Mesenteric fat pad (tissue), 1 donor: Measurements from ENCODE around the gene STMND1. TPM values are rescaled to one million over a fixed set of nuclear protein-coding genes. Genes with fewer than 3 reads are reported as not detected.

ENCODE experiments used
- DNase-seq: peaks from one replicate; pipeline ENCODE4 v3.0.0-alpha.2; 2020; ENCODE audit warnings: low spot score
- total RNA-seq: library from RNA; stranded (reverse); fragmentation: NEBNext Ultra II Directional; extraction: Animal tissue kit (Norgen Biotek cat#: 25700); gene quantifications from one replicate; pipeline ENCODE4 v1.2.1, GENCODE V29; 2021
- donor health status: DM: yes; HTN: yes; CAD: no.

STMND1 gene
- total RNA-seq, 1 donor from 2014 or later = not detected

- DNase-seq = no peak
These were observed 3.9 kb upstream of the STMND1 start for GRCh38 chr6:17097982-17098381.

DNA sequence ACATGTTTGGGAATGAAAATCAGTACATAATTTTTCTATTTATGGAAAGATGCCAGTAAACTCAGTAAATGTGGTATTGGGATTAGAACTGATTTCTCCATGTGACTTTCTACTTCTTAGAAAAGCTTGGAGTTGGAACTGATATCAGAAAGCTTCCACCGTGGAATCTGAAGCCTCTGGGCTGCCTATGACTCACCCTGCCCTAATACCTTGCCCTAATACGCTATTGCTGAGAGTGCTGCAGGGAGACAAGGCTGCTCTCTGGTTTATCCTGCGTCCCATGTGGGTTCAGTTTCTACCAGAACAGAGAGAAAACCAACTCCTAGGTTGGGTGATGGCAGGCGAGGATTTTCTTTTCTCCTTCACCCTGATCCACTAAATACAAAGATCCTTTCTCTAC lies 3.3 kb upstream of the STMND1 start:
- DNase-seq = no peak

DNA sequence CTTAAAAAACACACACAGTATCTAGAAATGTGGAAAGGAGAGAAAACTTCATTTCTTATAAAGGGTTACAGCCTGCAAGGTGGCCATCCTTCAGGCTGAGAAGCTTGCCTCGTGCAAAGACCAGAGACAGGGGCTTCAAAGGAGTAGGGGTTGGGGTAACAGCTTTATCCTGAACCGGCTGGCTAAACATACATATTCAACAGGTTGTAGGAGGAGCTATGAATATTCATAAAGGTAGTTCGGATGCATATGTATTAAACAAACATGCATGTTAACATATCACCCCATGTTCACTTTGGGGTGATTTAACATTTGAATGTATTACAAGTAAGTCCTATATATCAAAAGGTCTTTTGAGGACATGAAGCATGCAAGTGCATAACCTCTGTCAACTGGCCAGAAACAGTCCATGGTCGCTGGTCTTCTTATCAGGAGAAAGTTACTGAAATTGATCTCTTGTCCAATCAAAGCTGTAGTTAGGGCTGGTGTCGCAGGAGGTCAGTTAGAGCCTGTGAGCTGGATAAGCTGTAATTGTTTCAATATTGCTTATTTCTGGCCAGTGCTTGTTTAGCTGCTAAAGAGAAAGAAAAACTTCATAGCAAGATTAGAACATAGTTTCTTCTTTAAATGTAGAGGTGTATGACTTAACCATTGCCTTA lies 2.3 kb upstream of the STMND1 start:
- no peak for DNase-seq

- no peak for DNase-seq
These were observed 1.0 kb upstream of the STMND1 start for GRCh38 chr6:17100806-17101205.

DNA sequence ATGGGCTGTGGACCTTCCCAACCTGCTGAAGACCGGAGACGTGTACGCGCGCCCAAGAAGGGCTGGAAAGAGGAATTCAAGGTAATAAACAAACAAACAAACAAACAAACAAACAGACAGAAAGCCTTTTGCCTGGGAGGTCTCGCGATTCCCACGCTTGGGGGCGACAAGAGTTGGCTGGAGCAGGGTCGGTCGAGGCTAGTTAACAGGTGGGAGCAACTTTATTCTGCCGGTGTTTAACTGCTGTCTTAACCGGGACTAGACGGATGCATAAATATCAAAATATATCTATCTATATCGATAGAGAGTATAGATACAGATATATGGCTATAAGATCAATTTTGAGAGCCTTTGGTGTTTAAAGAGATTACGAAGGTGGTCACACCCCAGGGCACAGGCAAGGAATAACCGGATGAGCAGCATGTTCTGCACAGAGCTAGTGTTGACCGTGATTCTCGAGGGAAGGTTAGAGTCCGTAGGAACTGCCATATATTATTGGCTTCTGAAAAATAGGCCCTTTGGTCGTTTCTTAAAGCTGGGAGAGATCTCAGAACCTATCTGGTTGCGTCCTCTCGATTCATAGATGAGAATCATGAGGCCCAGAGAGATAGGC lies 514 bp downstream of the STMND1 start:
- no peak for DNase-seq

- no peak for DNase-seq
These were observed 1.9 kb downstream of the STMND1 start for GRCh38 chr6:17103715-17104114.

- no peak for DNase-seq
These were observed 6.0 kb downstream of the STMND1 start for GRCh38 chr6:17107863-17108262.

- no peak for DNase-seq
These were observed 13.6 kb downstream of the STMND1 start for GRCh38 chr6:17115251-17116116.

- DNase-seq = no peak
These were observed 14.2 kb downstream of the STMND1 start for GRCh38 chr6:17116117-17116440.

DNA sequence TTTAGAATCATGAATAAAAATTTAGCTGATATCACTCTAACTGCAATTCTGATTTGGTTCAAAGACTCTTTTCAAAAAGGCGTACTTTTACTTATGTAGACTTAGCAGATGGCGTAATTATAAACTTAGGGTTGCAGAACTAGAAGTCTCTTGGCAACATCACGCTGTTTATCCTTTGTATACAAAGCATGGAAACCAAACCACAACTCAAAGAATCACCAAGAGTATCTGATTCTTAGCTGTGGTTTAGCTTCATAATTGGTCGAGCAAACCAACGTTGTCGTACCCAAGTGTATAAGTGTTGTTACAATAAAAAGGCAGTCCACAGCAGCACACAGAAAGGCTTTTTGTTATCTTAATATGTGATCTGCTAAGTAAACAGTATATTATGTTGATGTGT lies 18.2 kb downstream of the STMND1 start:
- DNase-seq = no peak

- DNase-seq = no peak
These were observed 23.6 kb downstream of the STMND1 start for GRCh38 chr6:17125407-17125806.

- DNase-seq = no peak
These were observed 28.9 kb downstream of the STMND1 start for GRCh38 chr6:17130786-17131185.

DNA sequence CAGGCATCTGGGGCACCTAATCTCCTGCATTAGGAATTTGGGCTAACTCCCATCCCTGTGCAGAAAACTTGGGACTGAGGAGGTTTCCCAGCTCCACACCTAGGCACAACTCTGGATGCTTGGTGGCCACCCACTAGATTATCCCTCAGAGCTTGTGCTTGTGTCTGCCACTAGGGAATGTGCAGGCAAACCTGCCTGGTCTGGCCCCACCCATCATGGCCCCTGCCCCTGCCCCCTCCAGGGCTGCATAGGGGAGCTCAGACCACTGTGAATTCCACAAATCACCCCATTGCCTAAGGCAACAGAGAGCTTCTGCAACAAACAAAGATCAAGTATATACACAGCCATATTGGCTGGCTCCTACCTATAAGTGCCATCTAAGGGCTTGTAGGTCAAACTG lies 31.1 kb downstream of the STMND1 start:
- no peak for DNase-seq

- no peak for DNase-seq
These were observed 36.2 kb downstream of the STMND1 start for GRCh38 chr6:17138033-17138432.

DNA sequence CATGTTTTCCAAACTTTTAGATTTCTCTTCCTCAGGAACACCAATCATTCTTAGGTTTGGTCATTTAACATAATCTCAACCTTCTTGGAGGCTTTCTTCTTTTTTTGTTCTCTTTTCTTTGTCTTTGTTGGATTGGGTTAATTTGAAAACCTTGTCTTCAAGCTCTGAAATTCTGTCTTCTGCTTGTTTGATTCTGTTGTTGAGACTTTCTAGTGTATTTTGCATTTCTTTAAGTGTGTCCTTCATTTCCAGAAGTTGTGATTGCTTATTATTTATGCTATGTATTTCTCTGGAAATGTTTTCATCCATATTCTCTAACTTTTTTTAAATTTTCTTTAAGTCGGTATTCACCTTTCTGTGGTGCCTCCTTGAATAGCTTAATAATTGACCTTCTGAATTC lies 42.2 kb downstream of the STMND1 start:
- no peak for DNase-seq

DNA sequence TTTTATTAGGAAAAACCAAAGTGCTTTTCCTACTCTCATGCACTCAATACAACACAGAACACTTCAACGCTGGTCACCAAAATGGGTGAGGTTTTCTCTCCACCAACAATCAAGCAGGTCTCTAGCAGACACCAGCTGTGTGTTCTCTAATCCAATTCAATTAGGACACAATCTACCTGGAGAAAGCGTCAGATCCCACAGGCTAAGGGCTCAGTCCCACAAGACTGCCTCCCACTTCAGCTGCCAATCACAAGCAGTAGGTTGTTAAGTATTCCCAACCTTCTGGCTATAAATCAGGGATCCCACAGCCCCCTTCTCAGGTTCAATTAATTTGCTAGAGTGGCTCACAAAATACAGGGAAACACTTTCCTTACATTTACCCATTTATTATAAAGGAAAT lies 47.7 kb downstream of the STMND1 start:
- DNase-seq = no peak

DNA sequence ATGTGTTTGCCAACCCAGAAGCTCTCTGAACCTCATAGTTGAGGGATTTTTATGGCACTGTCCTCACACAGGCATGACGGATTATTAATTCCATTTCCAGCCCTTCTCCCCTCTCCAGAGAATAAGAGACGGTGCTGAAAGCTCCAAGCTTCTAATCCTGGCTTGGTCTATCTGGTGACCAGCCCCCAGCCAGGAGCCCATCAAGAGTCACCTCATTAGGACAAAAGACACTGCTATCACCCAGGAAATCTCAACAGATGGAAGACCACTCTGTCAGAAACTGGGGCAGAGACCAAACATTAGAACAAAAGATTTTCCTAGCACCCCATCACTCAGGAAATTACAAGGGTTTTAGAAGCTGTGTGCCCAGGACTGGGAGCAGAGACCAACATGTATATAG lies 48.2 kb downstream of the STMND1 start:
- DNase-seq = no peak

- no peak for DNase-seq
These were observed 50.0 kb downstream of the STMND1 start for GRCh38 chr6:17151888-17152287.

DNA sequence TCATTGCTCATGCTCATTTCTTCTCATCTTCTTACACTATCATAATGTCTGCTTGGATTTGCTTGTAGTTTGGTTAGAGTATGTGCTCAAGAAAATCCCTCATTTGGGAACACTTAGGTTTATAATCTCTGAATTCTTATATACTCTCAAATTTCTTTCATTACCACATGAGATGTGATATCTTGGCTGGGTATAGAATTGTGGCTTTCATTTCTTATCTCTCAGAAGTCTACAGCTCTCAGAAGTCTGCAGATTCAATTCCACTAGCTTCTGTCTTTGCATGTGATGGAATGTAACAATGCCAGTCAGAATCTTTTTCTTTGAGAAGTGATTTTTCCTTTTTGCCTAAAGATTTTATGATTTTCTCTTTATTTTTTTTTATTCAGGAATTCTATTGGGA lies 50.9 kb downstream of the STMND1 start:
- DNase-seq = no peak

GRCh38 chr6:17156112-17156921 lies 54.5 kb downstream of the STMND1 start:
- no peak for DNase-seq

GRCh38 chr6:17156966-17157365 lies 55.1 kb downstream of the STMND1 start:
- no peak for DNase-seq

- DNase-seq = no peak
These were observed 55.8 kb downstream of the STMND1 start for GRCh38 chr6:17157617-17158016.
